DMS53 treated with DMSO at 0.1 percent for 48 hours (cell line): ENCODE data around the gene SLC4A5.
A peak's percentile ranks its signal among the peaks of the same experiment; 100 is the strongest.

Experiments used
- DNase-seq: peaks from one replicate; lab custom pipeline; 2025; ENCODE audit not compliant: unreplicated experiment; lab: John Stamatoyannopoulos, UW

Gene SLC4A5

DNA sequence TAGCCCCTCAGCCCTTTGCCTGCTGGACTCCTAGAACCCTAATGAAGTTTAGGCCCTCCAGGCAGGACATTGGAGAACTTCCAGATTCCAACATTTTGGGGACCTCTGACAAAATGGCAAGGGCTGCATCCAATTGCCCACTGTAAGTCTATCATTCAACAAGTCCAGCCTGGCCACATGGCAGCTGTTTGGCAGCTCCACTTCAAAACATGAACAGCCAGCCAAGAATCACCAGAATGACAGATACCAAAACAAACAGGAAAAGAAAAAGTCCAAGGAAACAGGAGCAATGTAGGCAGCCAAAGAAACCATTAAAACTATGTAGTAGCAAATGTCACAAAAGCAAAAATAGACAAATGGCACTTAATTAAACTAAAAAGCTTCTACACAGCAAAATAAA is 25.5 kb downstream of the SLC4A5 start:
- no peak for DNase-seq

DNA sequence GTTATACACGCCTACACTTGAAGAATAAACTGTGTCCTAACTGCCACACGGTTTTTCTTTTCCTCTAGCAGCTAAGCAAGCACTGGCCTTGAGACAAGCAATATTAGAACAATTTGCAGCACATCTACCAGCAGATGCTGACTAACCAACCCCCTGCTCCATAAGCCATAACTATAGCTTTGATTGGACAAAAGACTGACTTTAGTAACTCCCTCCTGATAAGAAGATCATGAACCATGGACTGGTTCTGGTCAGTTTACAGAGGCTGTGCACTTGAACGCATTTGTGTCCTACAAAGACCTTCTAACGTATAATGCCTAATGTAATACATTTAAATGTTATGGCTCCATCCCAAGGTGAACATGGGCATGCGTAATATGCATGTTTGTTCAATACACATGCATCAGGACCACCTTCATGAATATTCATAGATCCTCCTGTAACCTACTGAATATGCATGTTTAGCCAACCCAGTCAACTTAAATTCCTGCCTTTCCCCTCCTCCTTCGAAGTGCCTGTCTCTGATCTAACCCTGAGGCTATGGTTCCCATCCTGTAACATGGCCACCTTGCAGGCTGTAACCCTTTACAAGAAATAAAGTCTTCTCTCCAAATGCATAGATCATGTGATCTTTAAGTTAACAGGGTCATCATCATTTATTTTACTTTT is 26.5 kb downstream of the SLC4A5 start:
- no peak for DNase-seq

DNA sequence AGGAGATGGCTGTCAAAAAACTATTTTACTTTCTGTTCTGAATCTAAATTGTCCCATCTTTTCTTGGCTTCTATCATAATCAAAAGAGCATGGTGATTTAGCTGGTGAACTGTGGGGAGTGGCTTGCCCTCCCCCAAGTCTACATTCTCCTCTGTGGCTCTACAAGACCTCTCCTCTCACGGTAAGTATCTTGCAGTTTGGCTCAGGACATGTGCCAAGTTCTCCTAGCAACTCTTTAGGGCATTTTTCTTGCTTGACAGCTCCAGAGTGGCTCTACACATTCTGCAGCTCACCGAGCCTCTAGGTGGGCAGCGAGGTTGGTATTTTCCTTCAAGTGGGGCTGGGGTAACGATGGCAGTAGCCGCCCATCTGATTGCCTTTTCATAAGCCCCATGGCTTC is 29.1 kb downstream of the SLC4A5 start:
- no peak for DNase-seq

DNA sequence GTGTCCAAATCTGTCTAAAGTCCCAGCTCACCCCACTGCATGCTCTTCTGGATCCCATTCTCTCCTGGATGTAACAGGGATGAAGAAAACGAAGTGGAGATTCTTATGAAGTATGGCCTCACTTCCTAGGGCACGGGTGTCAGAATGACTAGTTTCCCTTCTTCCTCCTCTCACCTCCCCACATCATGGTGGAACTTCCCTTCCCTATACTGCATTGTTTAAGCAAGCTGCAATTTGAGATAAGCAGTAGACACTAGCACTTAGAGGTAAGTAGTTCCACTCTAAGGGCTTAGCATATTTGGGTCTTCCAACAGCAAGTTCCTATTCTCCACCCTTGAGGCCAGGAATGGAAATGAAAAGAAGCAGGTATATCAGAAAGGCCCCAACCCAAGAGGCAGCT is 29.7 kb downstream of the SLC4A5 start:
- DNase-seq, result no peak

DNA sequence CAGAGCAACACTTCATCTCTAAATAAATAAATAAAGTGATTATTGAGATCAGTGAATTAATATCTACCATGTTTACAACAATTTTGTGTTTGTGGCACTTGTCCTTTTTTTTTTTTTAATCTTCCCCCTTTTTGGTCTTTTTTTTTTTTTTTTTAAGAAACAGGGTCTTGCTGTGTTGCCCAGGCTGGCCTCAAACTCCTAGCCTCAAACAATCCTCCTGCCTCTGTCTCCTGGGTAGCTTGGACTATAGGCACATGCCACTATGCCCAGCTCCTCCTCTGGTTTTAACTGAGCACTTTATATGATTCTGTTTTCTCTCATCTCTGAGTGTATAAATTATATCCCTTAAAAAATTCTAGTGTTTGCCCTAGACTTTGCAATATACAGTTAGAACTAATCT is 30.3 kb downstream of the SLC4A5 start:
- no peak for DNase-seq

DNA sequence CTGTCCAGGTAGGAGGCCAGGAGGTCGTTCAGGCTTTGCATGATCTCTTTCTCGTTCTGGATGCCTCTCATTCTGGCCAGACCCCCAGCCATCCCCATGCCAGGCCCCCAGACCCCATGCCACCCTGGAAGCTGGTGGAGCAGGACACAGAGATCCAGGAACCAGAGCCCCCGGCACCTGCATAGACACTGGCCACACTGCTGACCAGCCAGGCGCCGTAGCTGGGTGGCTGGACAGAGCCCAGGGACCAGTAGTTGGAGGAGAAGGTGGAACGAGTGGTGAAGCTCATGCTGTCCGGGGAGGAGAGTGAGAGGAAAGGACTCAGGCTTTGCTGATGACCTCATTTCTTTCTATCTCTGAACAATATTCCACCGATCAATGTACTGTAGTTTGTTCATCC is 35.5 kb downstream of the SLC4A5 start:
- DNase-seq, result no peak

DNA sequence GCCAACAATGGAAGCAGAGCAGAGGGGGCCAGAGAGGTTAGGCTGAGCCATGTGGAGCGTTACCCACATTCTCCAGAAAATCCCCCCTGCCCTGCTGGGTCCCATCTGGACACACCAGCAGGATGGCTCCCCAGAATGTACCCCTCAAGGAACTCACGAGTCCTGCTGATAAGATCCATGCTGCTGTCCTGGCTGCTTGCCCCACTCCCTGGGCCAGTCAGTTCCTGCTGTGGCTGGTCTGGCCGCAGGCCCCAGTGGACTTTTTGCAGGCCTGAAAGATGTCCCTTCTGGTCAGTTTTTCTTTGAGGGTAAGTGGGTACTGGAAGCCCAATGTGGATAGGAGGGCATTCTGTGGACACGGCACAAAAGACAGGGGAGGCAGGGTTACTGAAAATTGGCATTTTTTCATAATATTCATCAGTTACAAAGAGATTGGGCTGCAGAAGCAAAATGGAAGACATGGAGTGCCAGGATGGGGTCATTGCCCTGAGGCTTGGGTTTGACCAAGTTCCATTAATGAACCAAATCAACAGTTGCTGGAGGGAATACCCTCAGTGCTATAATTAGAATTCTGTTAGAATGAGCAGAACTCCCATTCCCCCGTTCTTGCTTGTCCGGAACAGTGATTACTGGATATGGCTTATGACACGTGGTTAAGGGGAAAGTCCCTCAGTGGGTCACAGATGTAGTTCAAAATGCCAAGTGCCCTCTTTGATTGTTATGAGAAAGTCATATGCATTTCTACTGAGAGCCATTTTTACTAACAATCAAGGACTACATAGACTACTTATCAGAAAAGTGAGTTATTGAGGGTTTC is 38.7 kb downstream of the SLC4A5 start:
- no peak for DNase-seq

DNA sequence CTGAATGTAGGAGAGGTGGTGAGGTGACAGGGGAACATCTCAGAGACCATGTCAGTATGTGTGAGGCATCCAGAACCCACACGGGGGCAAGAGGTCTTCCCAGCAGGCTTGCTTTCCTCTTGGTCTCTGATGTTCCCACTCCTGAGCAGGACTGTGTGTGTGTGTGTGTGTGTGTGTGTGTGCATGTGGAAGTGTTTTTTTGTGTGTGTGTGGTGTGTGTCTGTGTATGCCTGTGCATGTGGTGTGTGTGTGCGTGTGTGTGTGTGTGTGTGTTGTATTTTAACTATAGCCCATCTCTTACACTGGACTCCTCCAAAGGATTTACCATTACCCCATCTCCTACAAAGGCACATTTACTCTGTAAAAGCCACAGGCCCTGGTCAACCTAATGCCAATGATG is 40.4 kb downstream of the SLC4A5 start:
- no peak for DNase-seq

DNA sequence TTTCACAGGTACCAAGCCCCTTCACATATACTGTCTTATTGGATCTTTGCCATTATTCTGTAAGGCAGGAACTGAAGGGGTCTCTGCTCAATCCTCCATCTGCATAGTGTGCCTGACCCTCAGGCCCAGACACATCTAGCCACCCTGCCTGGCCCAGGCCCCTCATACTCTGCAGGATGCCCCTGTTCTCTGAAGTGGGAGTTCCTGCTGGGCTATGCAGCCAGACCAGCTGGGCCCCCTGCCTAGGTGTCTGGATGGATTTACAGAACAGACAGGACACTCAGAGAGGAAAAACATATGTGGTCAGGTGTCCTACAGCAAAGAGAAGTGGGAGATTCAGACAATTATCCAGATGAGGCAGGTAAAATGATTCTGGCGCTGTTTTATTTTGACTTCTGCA is 42.0 kb downstream of the SLC4A5 start:
- no peak for DNase-seq

DNA sequence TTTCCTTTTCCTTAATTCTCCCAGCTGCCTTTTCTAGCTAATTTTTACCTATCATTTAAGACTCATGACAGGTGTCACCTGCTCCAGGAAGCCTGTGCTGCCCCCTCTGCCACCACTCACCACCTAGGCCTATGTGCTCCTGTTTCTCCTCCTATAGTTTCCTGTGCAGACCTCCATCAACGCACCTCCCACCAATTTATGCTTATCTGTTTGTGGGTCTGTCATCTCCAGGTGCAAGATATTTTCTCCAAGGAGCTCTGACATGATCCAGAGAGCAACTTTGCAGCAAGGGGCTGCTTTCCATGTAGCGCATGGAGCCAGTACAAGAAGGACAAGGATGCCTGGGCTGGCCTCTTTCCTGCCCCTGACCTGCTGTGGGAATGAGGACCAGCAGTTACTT is 42.7 kb downstream of the SLC4A5 start:
- no peak for DNase-seq

DNA sequence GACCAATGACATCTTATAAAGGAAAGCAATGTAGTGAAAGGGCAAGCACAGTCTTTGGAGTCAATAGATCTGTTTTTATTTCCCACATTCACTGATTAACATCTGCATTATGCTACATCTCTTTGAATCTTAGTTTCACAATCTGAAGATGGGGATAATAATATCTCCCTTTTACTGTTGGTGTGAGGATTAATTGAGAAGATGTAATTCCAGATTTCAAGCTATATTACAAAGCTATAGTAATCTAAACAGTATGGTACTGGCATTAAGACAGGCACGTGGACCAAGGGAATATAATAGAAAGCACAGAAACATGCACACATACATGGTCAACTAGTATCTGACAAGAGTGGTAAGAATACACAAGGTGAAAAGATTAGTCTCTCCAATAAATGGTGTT is 45.3 kb downstream of the SLC4A5 start:
- DNase-seq, result no peak

DNA sequence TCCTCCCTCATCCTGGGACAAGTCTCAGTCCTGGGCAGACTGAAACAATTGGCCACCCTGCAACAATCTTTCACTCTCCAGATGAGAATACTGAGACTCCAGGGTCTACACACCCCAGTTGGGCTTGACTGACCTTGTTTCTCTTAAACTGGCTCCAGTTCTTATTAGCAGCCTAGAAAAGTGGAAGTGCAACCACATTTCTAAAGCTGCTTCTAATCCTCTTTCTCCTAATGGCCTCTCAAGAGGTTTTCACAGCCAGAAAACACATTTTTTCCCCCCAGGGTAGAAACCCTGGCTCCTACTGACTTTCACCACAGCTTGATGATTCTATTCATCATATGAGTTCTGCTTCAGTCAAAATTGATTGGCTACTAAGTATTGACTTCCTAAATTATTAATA is 45.8 kb downstream of the SLC4A5 start:
- DNase-seq, result no peak

DNA sequence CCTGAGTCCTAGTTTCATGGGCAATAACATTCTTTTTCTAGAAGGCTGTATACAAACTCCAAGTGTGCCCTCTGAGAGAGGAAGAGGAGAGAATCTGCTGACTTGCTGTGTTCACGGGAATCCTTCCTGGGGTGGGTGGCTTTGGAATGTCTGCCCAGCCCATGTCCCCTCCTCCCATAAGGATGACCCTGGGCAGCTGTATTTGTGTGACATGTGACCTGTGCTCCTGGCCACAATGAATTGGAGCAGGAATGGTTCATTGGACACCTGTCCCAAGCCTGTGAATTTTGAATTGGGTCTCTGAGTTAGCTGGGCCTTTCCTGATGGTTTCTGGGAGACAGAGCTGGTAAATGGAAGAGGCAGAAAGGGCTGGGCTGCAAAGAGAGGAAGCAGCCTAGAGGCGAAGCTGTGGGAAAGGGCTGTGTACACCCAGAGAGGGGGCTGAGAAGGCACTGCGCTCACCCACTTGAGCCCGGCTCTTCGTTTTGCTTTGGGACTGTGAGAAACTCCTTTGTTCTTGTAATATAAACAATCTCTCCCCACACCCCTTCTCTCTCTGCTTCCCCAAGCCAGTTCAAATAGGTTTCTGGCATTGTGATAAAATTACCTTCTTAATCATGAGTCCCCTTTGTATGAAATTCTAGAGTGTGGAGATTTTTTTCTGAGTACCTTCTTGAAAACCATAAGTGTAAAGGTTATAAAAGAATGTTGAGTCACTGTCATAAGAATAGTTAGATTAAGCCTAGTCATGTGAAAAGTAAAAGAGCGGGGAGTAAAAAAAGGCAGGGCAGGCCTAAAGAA is 49.8 kb downstream of the SLC4A5 start:
- DNase-seq, result no peak

DNA sequence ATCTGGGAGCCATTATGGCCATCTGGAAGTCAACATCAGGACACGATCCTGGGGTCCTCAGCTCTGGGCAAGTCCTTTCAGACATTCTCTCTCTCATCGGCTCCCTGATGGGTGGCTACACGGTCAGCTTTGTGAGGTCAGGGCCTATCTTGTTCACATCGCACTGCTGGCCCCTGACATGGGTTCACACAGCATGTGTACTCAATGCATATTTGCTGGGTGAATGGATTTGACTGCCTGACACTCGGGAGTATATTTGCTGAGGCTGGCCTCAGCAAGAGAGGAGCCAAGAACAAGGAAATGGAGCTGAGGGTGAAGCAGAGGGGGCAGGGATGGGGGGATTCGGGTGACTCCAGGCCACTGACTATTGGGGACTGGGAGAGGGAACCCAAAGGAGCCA is 50.5 kb downstream of the SLC4A5 start:
- no peak for DNase-seq

DNA sequence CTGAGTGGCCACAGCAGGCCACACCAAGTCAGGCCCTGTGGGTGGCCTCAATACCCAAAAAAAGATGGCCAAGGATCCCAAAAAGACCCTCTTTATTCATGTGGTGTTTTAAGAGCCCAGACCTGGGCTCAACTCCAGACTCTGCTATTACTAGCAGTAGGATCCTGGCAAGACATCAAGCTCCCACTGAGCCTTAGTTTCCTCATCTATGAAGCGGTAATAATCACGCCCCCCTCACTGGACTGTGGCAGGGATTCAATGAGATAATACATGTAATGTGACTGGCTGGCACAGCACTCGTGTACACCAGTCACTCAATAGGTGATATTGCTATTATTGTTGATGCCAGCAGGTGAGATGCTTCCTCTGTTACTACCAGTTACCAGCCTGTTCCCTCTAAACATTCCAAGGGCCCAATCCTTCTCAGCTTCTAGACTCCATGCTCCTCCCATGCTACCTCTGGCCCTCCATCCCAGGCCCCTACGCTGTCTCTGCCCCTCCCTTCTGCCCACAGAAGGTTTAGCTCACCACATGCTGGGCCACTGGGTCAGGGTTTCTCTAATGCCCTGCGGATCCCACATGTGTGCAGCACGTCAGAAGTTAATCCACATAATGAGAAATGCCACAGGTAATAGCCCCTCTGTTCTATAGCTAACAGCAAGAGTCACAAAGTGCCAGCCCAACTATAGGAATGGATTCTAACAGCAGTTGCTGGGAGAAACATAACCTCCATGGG is 51.2 kb downstream of the SLC4A5 start:
- no peak for DNase-seq

DNA sequence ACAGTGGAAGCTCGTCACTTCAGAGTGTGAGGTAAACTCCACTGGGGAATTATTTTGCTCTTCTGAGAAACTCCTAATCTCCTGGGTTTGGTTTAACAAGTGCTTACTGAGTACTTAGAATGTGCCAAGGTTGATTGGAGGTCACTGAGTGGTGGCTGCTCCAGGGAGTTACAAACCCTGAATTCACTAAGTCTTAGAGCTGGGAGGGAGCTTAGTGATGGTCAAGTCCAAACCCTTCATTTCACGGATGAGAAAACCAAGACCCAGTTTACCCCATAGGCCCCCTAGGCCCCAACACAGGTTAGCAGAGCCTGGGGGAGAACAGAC is 52.0 kb downstream of the SLC4A5 start:
- peak; percentile 31 for DNase-seq

DNA sequence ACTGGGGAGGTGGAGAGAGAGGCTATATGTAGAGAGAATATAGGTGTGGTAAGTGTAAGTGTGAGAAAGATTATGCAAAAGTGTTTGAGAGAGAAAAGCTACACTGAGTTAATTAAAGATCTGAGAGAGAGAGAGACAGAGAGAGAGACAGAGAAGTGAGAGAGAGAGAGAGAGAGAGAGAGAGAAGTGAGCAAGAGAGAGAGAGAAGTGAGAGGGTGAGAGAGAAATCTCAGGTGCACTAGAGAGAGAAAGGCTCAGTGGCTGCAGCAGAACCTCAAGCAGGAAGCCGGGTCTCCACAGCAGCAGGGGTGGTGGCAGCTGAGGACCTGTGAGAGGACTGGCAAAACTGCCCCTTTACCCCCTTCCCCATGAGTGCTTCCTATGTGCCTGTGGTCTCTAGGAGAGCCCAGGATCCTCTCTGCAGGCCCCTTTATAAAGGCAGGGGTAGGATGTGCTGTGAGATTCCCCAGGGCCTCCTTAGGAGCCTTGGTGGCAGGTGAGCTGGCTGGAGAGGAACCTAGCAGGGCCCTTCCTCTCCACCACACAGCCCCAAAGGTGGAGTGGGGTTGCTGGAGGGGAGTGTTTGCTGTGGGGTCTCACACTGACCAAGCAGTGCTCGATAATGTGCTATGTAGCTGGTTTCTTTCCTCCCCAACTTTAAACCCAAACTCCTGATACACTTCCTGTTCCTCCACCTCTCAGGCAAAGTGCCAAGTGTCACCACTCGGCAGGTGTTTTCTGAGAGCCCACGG is 52.6 kb downstream of the SLC4A5 start:
- no peak for DNase-seq

DNA sequence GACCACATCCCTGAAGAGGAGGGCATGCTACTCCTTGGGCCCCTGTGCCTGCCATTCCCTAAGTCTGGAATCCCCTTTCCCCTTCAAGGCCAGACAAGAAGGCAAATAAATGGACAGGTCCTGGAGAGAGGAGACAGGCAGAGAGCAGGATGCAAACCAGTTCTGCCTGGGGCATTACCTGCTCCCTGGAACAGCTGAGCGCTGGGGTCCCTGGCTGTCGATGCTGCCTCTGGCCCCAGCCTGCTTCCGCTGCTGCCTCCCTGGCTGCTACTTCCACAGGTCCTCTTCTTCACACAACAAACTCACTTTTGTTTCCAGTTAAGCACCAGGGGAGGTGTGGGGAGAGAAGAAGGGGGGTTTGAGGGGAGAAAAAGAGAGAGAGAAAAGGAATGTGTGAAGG is 53.1 kb downstream of the SLC4A5 start:
- DNase-seq, result no peak

DNA sequence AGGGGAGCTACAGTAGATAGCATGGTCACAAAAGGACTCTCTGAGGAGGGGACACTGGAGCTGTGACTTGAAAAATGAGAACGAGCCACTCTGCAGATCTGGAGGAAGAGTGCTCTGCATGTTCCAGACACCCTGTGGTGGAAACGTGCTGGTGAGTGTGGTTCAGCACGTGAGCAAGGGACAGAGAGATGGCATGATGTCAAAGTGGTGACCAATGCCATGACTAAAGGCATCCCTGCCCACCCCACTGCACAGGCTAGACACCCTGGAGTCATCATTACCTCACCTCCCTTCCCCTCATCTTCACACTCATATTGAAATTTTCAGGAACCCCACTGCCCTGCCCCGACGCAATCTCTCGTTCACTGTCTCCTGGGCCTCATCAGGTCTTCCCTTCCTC is 56.5 kb downstream of the SLC4A5 start:
- no peak for DNase-seq

DNA sequence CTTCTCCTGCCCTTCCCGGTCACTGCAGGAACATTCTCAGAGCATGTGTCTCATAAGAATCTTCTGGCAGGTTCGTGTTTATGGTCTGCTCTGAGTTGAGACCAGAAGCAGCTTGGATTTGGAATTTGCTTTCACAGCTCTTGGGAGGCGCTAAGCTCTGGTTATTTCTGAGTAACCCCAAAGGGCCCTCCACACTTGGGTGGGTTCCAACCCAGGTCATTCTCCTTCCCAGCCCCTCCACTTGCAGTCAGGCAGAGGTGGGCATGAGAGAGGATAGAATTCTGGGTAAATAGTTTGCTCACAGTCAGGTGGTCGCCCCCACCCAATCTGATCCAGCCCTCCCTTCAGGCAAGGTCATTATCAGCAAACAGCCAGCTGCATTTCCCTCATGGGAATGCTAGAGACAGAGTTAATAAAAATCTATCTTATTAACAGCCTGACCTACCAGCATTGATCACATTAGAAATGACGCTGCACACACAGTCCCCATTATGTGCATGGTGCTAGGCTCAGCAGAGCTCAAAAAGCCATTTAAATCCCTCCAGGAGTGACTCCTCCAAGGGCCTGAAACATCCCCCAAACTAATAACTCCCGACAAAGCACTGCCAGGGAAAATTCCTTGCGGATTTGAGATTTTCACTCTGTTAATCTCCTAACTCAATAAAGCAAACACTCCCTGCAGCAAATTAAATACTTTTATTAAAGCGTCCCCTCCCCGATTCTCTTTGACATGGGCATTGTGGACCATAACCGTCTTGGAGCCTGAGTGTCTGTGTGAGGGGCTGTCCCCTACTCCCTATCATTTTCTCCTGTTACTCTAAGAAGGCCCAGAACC is 61.9 kb downstream of the SLC4A5 start:
- DNase-seq, result no peak
